COLO668 (cell line): Measurements from ENCODE around the gene RTN3.

Source experiments
- DNase-seq: peaks from one replicate; lab custom pipeline; 2025; ENCODE audit not compliant: unreplicated experiment; lab: John Stamatoyannopoulos, UW

The RTN3 gene

DNA sequence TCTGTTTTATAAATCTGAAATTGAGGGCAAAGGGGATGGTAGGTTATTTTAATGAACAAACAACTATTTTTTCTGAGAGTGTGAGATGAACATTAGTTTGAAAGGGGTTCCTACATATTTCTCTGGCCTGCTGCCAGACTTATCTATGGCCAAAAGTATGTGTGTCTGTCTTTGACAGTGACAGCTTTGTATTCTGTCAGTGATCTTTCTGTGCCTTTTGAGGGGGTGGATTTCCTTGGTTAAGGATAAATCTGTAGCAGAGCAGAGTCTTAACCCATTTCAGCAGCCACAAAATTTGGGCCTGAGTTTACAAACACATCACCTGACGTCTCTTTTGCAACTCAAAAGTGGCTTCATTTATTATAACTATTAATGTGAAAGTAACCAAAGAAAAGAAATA, 56.4 kb downstream of the RTN3 start:
- no peak for DNase-seq

GRCh38 chr11:63738720-63739360, 57.5 kb downstream of the RTN3 start:
- peak; percentile 59 for DNase-seq

DNA sequence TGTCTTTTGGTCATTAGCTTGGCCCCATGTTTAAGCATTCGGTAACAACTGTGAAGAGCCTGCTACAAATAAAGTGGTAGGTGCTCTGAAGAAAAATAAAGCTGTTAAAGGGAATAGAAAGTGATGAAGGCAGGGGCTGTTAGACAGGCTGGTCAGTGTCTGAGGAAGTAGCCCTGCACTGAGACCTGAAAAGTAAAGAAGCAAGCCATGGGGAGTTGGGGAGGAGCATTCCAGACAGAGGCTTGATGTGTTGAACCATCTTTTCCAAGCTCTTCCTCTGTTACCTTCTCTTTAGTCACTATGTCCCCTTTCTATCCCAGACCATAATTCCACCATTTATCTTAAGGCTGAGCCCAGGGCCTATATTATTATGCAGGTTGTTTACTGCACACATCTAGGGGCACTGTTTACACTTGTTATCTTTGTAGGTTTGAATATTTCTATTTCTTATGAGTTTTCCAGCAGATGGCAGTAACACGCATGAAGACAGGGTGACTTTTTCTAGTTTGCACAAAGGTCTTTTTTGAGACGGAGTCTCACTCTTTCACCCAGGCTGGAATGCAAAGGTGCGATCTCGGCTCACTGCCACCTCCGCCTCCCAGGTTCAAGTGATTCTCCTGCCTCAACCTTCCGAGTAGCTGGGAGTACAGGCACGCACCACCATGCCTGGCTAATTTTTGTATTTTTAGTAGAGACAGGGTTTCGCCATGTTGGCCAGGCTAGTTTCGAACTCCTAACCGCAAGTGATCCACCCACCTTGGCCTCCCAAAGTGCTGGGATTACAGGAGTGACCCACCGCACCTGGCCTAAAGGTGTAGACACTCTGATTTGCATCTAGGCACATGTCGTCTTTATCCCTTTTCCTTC, 64.2 kb downstream of the RTN3 start:
- no peak for DNase-seq

DNA sequence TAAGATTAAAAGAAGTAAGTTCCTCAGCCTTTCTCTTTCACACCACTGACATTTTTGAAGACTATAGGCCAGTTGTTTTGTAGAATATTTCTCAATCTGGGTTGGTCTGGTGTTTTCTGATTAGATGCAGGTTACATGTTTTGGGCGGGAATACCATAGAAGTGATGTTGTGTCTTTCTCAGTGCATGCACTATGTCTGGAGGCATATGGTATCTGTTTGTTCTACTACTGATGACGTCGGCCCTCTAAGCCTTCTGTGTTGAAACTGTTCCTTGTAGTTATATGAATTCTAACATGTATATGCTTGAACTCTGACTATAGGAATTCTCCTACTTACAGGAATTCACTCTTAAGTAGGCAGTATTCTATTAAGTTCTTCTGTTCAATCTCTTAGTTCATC, 65.7 kb downstream of the RTN3 start:
- DNase-seq = no peak

GRCh38 chr11:63749624-63750023, 68.3 kb downstream of the RTN3 start:
- DNase-seq = no peak

GRCh38 chr11:63756919-63757761, 75.8 kb downstream of the RTN3 start:
- no peak for DNase-seq

DNA sequence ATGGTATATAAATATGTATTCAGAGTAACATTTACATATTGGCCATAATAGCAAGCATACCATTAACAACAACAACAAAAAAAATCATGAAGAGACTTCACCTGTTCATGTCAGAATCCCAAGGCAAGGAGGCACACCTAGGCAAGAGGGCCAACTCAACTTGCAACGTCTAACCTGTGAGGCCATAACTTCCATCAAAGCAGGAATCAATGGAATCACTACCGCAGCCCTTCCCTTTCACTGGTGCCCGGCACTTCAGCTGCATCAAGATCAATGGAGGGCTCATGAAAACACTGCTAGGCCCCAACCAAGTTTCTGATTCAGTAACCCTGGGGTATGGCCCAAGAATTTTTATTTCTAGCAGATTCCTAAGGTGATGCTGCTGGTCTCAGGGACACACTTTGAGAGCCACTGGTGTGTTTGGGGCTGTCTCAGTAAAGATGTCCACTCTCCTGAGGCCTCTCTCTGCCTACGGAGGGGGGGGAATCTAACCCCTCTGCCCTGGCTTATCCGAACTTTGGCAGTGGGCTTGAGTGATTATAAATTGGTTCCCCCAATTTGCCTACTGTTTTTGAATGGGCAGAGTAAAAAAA, 79.3 kb downstream of the RTN3 start:
- no peak for DNase-seq

DNA sequence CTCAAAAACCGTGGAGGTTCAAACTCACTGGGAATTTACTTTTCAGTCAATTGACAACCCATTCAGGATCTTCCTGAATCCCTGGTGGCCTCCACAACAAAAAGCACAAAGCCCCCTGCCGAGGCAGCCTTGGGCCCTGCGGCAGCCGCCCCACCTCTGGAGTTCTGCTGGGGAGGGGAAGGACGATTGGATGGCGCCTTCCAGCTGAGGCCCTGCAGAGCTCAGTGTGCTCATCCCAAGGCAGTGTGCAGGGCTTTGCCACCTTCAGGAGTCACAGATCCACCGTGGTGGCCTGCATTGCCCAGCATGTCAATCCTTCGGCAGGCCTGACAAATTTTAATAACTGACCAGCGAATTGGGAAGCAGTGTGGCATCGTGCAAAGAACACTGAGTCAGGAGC, 79.9 kb downstream of the RTN3 start:
- DNase-seq = no peak

DNA sequence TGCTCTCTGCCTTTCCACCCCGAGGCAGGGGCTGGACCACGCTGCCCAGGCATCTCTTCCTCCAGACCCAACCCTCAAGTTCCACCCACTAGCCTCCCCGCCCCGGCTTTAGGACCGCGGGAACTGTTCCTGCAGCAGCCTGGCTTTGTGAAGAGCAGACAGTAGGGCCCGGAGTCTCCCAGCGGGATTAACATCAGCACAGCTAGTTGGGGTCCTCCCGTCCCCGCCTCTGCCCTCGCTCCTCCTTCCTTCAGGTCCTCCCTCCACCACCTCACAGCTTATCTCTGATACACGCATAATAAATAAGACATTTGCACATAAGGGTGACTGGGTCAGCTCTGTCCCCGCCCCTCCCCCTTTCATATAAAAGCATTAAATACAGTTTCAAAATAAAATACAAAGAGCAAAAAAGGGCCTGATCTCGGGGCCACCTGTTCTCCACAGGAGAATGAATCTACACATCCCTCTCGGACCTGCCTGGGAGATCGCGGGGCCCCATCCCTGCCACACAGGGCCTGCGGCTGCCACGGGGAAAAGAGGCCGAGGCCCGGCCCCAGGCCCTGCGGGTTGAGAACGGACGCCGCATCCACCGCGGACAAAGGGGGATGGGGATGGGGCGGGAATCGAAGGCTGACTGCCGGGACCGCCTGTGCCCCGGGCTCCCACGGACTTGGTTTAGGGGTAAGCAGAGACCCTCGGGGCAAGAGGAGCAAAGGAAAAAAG, 80.8 kb downstream of the RTN3 start:
- no peak for DNase-seq

GRCh38 chr11:63762654-63763495, 81.6 kb downstream of the RTN3 start:
- DNase-seq = peak; percentile 48

GRCh38 chr11:63763496-63764339, 82.4 kb downstream of the RTN3 start:
- DNase-seq = no peak

DNA sequence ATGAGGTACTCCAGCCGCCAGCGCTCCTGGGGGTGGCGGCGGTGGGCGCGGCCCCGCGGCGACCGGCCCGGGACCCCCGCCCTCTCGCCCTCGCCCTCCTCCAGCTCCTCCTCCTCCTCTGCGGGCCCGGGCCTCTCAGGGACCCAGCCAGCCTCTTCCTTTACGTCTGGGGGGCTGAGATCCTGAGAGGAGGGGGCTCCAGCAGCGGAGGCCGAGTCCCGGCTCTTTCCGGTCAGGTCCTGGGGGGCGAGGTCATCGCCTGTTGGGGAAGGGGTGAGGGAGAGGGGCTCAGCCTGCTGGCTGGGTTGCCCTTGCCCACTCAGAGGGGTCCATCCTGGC, 83.0 kb downstream of the RTN3 start:
- no peak for DNase-seq

DNA sequence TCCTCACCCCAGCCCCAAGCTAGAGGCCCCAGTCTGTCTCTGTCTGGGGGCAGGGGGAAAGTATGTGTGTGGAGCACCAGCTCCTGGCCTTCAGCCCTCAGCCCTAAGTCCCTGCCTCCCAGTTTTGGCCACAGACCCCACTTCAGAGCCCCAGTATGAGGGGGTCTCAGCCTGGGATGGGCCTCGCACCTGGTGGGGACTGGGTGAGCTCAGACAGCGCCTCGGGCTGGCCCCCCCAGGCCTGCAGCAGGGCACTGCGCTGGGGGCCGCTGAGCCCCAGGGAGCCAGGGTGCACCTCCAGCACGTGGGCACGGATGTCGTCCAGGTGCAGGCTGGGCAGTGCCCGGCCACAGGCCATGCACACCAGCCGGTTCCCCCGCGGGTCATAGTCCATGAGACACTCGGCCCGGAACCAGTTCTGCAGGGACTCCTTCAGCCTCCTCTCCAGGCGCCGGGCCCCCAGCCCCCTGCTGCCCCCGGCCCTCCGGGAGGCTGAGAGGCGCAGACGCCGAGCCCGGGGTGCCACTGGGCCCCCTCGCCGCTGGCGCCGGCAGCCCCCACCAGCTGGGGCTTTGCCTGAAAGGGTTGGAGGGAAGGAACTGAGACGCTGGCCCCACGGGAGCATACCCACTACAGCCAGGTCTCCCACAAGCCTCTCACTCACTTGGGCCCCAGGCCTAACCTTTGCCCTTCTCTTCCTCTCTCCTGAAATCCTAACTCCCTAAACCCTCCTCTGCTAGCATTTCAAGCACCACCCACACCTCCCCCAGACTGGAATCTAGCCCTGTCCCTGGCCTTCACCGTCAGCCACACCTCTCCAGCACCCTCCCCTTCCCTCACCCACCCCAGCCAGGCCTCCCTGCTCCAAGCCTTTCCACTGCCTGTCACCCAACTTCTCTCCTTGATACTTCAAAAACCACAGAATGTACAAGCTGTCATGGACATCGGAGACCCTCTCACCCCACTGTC, 83.7 kb downstream of the RTN3 start:
- no peak for DNase-seq

DNA sequence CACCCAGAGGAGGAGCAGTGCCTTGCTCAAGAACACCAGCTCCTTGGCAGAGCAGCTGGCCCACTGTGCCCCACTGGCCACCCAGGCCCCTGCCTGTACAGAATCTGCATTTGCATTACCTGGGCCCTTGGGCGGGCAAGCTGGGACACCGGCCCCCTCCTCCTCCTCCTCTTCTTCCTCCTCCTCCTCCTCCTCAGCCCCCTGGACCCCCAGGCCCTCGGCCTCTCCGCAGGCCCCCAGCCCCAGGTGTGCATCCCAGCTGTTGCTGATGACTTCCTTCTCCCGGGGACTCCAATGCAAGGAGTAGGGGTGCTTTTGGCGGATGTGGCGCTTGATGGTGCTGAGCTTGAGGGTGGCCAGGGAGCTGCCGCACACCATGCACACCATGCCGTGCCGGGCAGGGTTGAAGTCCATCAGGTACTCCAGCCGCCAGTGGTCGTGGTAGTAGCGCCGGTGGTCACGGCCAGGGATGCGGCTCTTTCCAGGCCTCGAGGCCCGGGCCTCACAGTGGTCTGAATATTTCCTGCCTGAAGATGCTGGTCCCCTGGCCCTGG, 84.5 kb downstream of the RTN3 start:
- no peak for DNase-seq

DNA sequence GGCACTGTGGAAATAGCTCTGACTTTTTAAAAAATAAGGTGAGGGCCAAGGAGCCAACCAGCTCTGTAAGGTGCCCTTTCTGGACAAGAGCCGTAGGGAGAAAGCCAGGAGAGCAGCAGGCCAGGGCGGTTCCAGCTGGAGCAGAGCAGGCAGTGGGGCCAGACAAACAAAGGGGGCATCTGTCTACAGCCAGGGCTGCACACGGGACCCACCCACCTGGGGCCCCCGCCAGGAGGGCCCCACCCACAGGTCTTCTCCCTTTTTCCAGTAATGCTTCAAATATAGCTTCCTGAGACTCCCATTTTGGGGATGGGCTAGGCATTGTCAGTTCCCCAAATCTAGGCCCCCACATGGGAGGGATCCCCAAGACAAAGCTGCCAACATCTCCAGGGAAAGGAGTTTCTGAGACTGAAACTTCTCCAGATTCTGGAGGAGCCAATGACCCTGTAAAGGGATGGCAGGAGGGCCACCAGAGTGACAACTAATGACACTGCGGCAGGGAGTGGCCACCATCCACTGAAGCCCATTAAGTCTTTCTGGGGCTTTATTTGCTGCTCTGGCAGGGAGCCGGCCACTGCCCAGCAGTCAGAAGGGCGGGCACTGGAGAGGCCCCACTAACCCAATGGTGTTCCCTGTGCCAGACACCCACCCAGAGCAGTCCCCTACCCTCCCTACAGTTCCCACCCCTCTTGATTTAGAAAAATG, 85.4 kb downstream of the RTN3 start:
- DNase-seq = no peak

- DNase-seq = no peak
These were observed 85.9 kb downstream of the RTN3 start for GRCh38 chr11:63767267-63767564.

GRCh38 chr11:63767565-63768236, 86.4 kb downstream of the RTN3 start:
- DNase-seq = peak; percentile 25
